HG03575 (cell line): ENCODE measurements around the gene PLPPR3.

Experiments used
- ATAC-seq: cut with Tn5 transposase; IDR thresholded peaks from one replicate; pipeline ENCODE4 v1.9.1; 2021; ENCODE audit not compliant: unreplicated experiment, insufficient number of reproducible peaks, low FRiP score; ENCODE audit errors: extremely low read depth

PLPPR3 gene

GRCh38 chr19:821825-822503 is at the start of gene PLPPR3:
TSS of gene PLPPR3 (minus strand) at chr19:821955. CDS start at chr19:821559, 396 bp downstream.
- no peak for ATAC-seq

- ATAC-seq: no peak
These were observed 49.2 kb upstream of the PLPPR3 start for GRCh38 chr19:870963-871401.

GRCh38 chr19:870314-870713 is 48.6 kb upstream of the PLPPR3 start:
- no peak for ATAC-seq

GRCh38 chr19:869245-870177 is 47.8 kb upstream of the PLPPR3 start:
- no peak for ATAC-seq

GRCh38 chr19:868458-869244 is 46.9 kb upstream of the PLPPR3 start:
- no peak for ATAC-seq

- no peak for ATAC-seq
These were observed 46.2 kb upstream of the PLPPR3 start for GRCh38 chr19:867855-868457.

GRCh38 chr19:867301-867793 is 45.6 kb upstream of the PLPPR3 start:
- no peak for ATAC-seq

GRCh38 chr19:866769-867300 is 45.1 kb upstream of the PLPPR3 start:
- no peak for ATAC-seq

GRCh38 chr19:863315-863620 is 41.5 kb upstream of the PLPPR3 start:
- ATAC-seq: no peak

- ATAC-seq: no peak
These were observed 41.0 kb upstream of the PLPPR3 start for GRCh38 chr19:862581-863314.

- no peak for ATAC-seq
These were observed 40.2 kb upstream of the PLPPR3 start for GRCh38 chr19:861756-862580.

GRCh38 chr19:861141-861755 is 39.5 kb upstream of the PLPPR3 start:
- ATAC-seq: no peak

GRCh38 chr19:858868-859843 is 37.4 kb upstream of the PLPPR3 start, which contains the start of gene CFD:
TSS of gene CFD (plus strand) at chr19:859664. CDS start at chr19:859690, 26 bp downstream.
- ATAC-seq: no peak

GRCh38 chr19:858284-858683 is 36.5 kb upstream of the PLPPR3 start:
- no peak for ATAC-seq

- ATAC-seq: no peak
These were observed 33.9 kb upstream of the PLPPR3 start for GRCh38 chr19:855566-856120.
